Trophoblast cell (in vitro differentiated cells and primary cell): ENCODE data around the gene ERCC2.
A peak's percentile ranks its signal among the peaks of the same experiment; 100 is the strongest.

Experiments used
- DNase-seq, 2 donors: peaks; one replicate each; pipeline ENCODE4 v3.0.0-alpha.2; 2016
- H2AFZ ChIP-seq: 2 replicates; pipeline ENCODE4 v1.6.1; 2013; ENCODE audit warnings: low read length, moderate library complexity, mild to moderate bottlenecking; ENCODE audit not compliant: insufficient read depth, poor library complexity
- H2AK5ac ChIP-seq: 2 replicates; pipeline ENCODE4 v1.6.1; 2013; ENCODE audit warnings: mild to moderate bottlenecking, low read length
- H2BK120ac ChIP-seq: 2 replicates; pipeline ENCODE4 v1.6.1; 2013; ENCODE audit warnings: low read length, mild to moderate bottlenecking, moderate library complexity; ENCODE audit not compliant: insufficient read depth, poor library complexity
- H2BK12ac ChIP-seq: 2 replicates; pipeline ENCODE4 v1.6.1; 2013; ENCODE audit warnings: mild to moderate bottlenecking, low read length, moderate library complexity
- H2BK5ac ChIP-seq: 2 replicates; pipeline ENCODE4 v1.6.1; 2013; ENCODE audit warnings: low read length, low read depth, moderate library complexity, mild to moderate bottlenecking; ENCODE audit not compliant: poor library complexity
- H3K14ac ChIP-seq: 2 replicates; pipeline ENCODE4 v1.6.1; 2013; ENCODE audit warnings: mild to moderate bottlenecking, low read length
- H3K18ac ChIP-seq: 2 replicates; pipeline ENCODE4 v1.6.1; 2013; ENCODE audit warnings: mild to moderate bottlenecking, low read length
- H3K23ac ChIP-seq: 2 replicates; pipeline ENCODE4 v1.6.1; 2013; ENCODE audit warnings: low read length
- H3K27ac ChIP-seq: 2 replicates; pipeline ENCODE4 v1.5.1; 2013; ENCODE audit warnings: low read depth, mild to moderate bottlenecking, inconsistent platforms, low read length, moderate library complexity
- H3K27me3 ChIP-seq: 2 replicates; pipeline ENCODE4 v1.6.1; 2013; ENCODE audit warnings: inconsistent platforms, mild to moderate bottlenecking, low read length, moderate library complexity; ENCODE audit not compliant: insufficient read depth
- H3K36me3 ChIP-seq, 2 experiments: 1 replicate in 1 of 2; 2 replicates in 1 of 2; pipeline ENCODE4 v1.6.1; 2013; ENCODE audit warnings: low read length in 2 of 2, mild to moderate bottlenecking in 2 of 2, moderate library complexity in 1 of 2; ENCODE audit not compliant: insufficient read depth in 2 of 2, control insufficient read depth in 1 of 2
- H3K4ac ChIP-seq: 2 replicates; pipeline ENCODE4 v1.6.1; 2013; ENCODE audit warnings: low read depth, mild to moderate bottlenecking, low read length, moderate library complexity
- H3K4me1 ChIP-seq, 2 experiments: 1 replicate in 1 of 2; 2 replicates in 1 of 2; pipeline ENCODE4 v1.6.1; 2013; ENCODE audit warnings: low read length in 2 of 2, mild to moderate bottlenecking in 2 of 2, moderate library complexity in 1 of 2; ENCODE audit not compliant: insufficient read depth in 2 of 2, control insufficient read depth in 1 of 2
- H3K4me2 ChIP-seq: 2 replicates; pipeline ENCODE4 v1.6.1; 2013; ENCODE audit warnings: inconsistent platforms, mild to moderate bottlenecking, low read length, moderate library complexity
- H3K4me3 ChIP-seq: 2 replicates; pipeline ENCODE4 v1.5.1; 2013; ENCODE audit warnings: mild to moderate bottlenecking, low read depth, low read length, inconsistent platforms
- H3K79me1 ChIP-seq: one replicate; pipeline ENCODE4 v1.6.1; 2013; ENCODE audit warnings: low read length
- H3K79me2 ChIP-seq: 2 replicates; pipeline ENCODE4 v1.6.1; 2013; ENCODE audit warnings: low read length, mild to moderate bottlenecking; ENCODE audit not compliant: control insufficient read depth, insufficient read depth, poor library complexity
- H3K9ac ChIP-seq: 2 replicates; pipeline ENCODE4 v1.6.1; 2013; ENCODE audit warnings: mild to moderate bottlenecking, low read length
- H3K9me3 ChIP-seq: 2 replicates; pipeline ENCODE4 v1.6.1; 2013; ENCODE audit warnings: low read depth, mild to moderate bottlenecking, control low read depth, inconsistent platforms, low read length; ENCODE audit not compliant: insufficient read depth
- H4K12ac ChIP-seq: 2 replicates; pipeline ENCODE4 v1.6.1; 2013; ENCODE audit warnings: low read depth, mild to moderate bottlenecking, low read length, moderate library complexity
- H4K8ac ChIP-seq: 2 replicates; pipeline ENCODE4 v1.6.1; 2013; ENCODE audit warnings: low read depth, mild to moderate bottlenecking, low read length, moderate library complexity
- H4K91ac ChIP-seq: one replicate; pipeline ENCODE4 v1.6.1; 2013; ENCODE audit warnings: low read depth, mild to moderate bottlenecking, low read length, moderate library complexity
- whole genome bisulfite sequencing: extraction: QIAGEN DNeasy Blood & Tissue Kit; methylation state at CpG from one replicate; pipeline ENCODE4 v1.1.7; 2013; ENCODE audit warnings: missing lambda C conversion rate; ENCODE audit not compliant: insufficient read length, insufficient coverage; ENCODE audit errors: extremely low coverage; 5-methylcytosine and 5-hydroxymethylcytosine counted together

Gene ERCC2

DNA sequence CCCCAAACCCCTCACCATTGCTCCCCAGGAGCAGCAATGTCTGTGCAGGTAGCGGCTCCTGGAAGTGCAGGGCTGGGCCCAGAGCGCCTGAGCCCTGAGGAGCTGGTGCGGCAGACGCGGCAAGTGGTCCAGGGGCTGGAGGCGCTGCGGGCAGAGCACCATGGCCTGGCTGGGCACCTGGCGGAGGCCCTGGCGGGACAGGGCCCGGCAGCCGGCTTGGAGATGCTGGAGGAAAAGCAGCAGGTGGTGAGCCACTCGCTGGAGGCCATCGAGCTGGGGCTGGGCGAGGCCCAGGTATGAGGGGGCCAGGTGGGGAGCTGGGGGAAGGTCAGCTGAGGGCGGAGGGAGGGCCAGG is 24.9 kb downstream of the ERCC2 start:
- H4K12ac ChIP-seq = no peak overlapping the region
- DNase-seq = no peak
- no peak overlapping the region for H2BK120ac ChIP-seq
- H4K91ac ChIP-seq = no peak overlapping the region
- no peak overlapping the region for H3K14ac ChIP-seq
- no peaks in the 10 kb centered on the region for H3K79me1 ChIP-seq
- peaks cover 9% of the 10 kb centered on the region for H3K9me3 ChIP-seq
- peaks cover 8% of the 10 kb centered on the region for H3K27me3 ChIP-seq
- no peaks in the 10 kb centered on the region for H3K79me2 ChIP-seq
- H2BK12ac ChIP-seq = no peak overlapping the region
- peaks cover 0 to 6% of the 10 kb centered on the region in 2 experiments for H3K4me1 ChIP-seq
- H2BK5ac ChIP-seq = no peak overlapping the region
- no peak overlapping the region for H3K23ac ChIP-seq
- H3K9ac ChIP-seq = no peak overlapping the region
- H2AK5ac ChIP-seq = no peak overlapping the region
- H3K27ac ChIP-seq = no peak overlapping the region
- H2AFZ ChIP-seq = no peak overlapping the region
- no peak overlapping the region for H4K8ac ChIP-seq
- H3K18ac ChIP-seq = no peak overlapping the region
- H3K36me3 ChIP-seq = peaks cover 8 to 15% of the 10 kb centered on the region in 2 experiments
- no peak overlapping the region for H3K4me3 ChIP-seq
- H3K4me2 ChIP-seq = no peak overlapping the region
- no CpG with 5 or more reads among the region's 15 CpGs for WGBS
- no peak overlapping the region for H3K4ac ChIP-seq

DNA sequence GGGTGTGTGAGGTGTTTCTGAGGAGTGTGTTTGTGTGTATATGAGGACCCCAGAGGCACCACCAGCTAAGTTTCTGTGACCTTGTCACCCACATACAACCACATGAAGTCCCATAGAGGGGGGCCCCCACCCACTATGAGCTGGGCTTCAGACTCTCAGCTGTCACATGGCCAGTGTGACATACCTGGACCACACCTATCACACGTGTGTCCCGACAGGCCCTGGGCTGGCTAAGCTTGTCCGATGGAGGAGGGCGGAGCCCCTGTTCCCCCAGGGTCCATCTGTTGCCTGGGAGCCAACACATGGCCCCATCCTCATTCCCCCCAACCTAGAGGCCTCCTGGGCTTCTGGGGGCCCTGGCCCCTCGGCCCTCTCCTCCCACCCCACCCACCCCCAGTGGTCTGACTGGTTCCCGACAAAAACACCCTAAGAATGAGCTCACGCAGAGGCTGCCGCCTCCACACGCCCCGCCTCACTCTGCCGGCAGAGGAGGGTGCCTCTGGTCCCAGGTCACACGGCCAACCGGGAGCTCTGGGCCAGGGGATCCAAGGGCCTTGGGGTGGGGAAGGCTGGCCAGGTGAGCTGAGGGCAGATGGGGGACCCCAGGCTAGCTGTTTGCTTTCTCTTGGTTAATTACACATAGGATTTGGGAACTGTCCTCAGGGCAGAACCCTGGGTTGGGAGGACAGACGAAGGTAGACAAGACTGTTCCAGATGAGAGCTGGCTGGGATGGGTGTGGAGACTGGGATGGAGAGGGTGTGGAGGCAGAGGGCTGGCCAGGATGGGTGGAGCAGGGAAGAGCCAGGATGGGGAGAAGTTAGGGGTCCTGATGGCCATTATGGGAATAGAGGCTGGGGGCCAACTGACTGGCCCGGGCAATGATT is 25.5 kb downstream of the ERCC2 start:
- no peak overlapping the region for H3K4me3 ChIP-seq
- no peak overlapping the region for H3K4me2 ChIP-seq
- H3K79me1 ChIP-seq = no peaks in the 10 kb centered on the region
- no peak overlapping the region for H4K91ac ChIP-seq
- H4K12ac ChIP-seq = no peak overlapping the region
- no peak overlapping the region for H2BK120ac ChIP-seq
- no peak overlapping the region for H4K8ac ChIP-seq
- H2AK5ac ChIP-seq = no peak overlapping the region
- H3K36me3 ChIP-seq = peaks cover 5 to 10% of the 10 kb centered on the region in 2 experiments
- H3K27me3 ChIP-seq = peaks cover 8% of the 10 kb centered on the region
- no CpG with 5 or more reads among the region's 15 CpGs for WGBS
- H3K14ac ChIP-seq = no peak overlapping the region
- no peak overlapping the region for H3K4ac ChIP-seq
- peaks cover 0 to 8% of the 10 kb centered on the region in 2 experiments for H3K4me1 ChIP-seq
- H3K18ac ChIP-seq = no peak overlapping the region
- no peak overlapping the region for H2BK12ac ChIP-seq
- no peaks in the 10 kb centered on the region for H3K79me2 ChIP-seq
- H2AFZ ChIP-seq = no peak overlapping the region
- H3K23ac ChIP-seq = no peak overlapping the region
- no peak for DNase-seq
- no peak overlapping the region for H2BK5ac ChIP-seq
- H3K27ac ChIP-seq = no peak overlapping the region
- H3K9me3 ChIP-seq = peaks cover 9% of the 10 kb centered on the region
- no peak overlapping the region for H3K9ac ChIP-seq

DNA sequence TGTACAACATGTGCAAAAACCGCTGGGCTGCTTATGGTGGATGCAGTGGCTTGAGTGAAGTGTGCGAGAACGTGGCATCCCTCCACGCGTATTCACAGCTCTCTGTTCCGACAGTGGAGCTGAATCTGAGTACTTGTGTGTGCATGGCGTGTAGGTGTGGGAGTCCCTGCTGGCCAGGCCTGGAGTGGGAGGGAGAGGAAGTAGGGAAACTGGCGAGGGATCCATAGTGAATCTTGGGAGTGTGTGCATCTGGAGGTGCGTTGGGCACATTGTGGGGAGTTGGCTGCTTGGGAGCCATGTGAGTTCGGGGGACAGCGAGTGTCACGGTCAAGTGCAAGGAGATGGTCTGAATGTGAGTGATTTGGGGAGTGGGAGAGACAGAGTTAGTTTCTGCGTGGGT is 27.5 kb downstream of the ERCC2 start:
- Histone ChIP-seq H3K18ac (no peak overlapping the region), H4K8ac (no peak overlapping the region), H3K36me3 (no peaks in the 10 kb centered on the region), H2BK12ac (no peak overlapping the region), H3K4ac (no peak overlapping the region), H3K4me2 (no peak overlapping the region), H3K79me1 (no peaks in the 10 kb centered on the region), H4K91ac (no peak overlapping the region), H2BK5ac (no peak overlapping the region), H3K4me3 (no peak overlapping the region), H3K9me3 (peaks cover 8% of the 10 kb centered on the region), H2AFZ (no peak overlapping the region), H3K27ac (no peak overlapping the region), H2BK120ac (no peak overlapping the region), H3K27me3 (peaks cover 8% of the 10 kb centered on the region), H3K4me1 (peaks cover 0 to 8% of the 10 kb centered on the region in 2 experiments), H3K9ac (no peak overlapping the region), H2AK5ac (no peak overlapping the region), H3K14ac (no peak overlapping the region), H4K12ac (no peak overlapping the region), H3K79me2 (no peaks in the 10 kb centered on the region), H3K23ac (no peak overlapping the region)
- DNase-seq = no peak
- no CpG with 5 or more reads among the region's 13 CpGs for WGBS

DNA sequence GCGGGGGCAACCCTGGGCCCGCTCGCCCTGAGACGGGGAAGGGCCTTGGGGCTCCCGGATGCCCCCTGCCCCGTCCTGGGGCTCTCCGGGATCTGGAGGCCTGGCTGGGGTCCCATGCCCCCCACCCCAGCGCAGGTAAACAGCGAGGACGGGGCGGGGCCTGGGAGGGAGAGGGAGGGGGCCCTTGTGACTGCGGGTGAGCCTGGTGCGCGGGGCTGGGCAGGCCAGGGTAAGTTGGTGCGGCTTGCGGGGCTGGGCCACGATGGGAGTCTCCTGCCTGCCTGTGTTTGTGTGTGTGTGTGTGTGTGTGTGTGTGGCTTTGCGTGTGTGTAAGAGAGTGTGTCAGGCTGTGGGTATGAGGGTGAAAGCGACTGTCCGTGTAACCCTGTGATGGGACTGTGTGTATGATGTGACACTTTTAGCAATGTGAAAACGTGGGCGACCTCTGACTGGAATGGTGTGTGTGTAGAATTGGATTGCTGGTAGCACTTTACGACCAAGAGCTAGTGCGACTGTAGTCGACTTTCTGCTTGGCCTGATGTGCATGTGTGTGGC is 29.4 kb downstream of the ERCC2 start:
- H3K9me3 ChIP-seq = peaks cover 5% of the 10 kb centered on the region
- peak overlapping the region; percentile 61 for H3K4me2 ChIP-seq
- no CpG with 5 or more reads among the region's 25 CpGs for WGBS
- H3K14ac ChIP-seq = peak overlapping the region; percentile 26
- no peaks in the 10 kb centered on the region for H3K36me3 ChIP-seq
- H3K18ac ChIP-seq = no peak overlapping the region
- no peak overlapping the region for H2AK5ac ChIP-seq
- H3K23ac ChIP-seq = no peak overlapping the region
- H4K12ac ChIP-seq = no peak overlapping the region
- H3K27ac ChIP-seq = no peak overlapping the region
- H4K91ac ChIP-seq = no peak overlapping the region
- H3K9ac ChIP-seq = no peak overlapping the region
- H2AFZ ChIP-seq = peak overlapping the region; percentile 79
- H2BK120ac ChIP-seq = no peak overlapping the region
- H3K4ac ChIP-seq = no peak overlapping the region
- no peaks in the 10 kb centered on the region for H3K79me2 ChIP-seq
- DNase-seq = no peak
- H3K4me1 ChIP-seq = peaks cover 0 to 8% of the 10 kb centered on the region in 2 experiments
- H3K27me3 ChIP-seq = peaks cover 8% of the 10 kb centered on the region
- H3K4me3 ChIP-seq = peak overlapping the region; percentile 53
- no peak overlapping the region for H2BK12ac ChIP-seq
- H2BK5ac ChIP-seq = no peak overlapping the region
- no peak overlapping the region for H4K8ac ChIP-seq
- no peaks in the 10 kb centered on the region for H3K79me1 ChIP-seq
